ENCODE measurements around the gene UIMC1.

The UIMC1 gene

GRCh38 chr5:176889321-176890280, 117.0 kb downstream of the UIMC1 start:
- Histone ChIP-seq H3K4me1 (no peaks in the 10 kb centered on the region), H3K9ac (no peak overlapping the region), H3K27me3 (peaks cover 4% of the 10 kb centered on the region; the same call in 1 of the 2 replicates), H3K9me3 (no peaks in the 10 kb centered on the region), H4K20me1 (peaks cover 5% of the 10 kb centered on the region; the same call in 1 of the 2 replicates), H3K4me2 (no peak overlapping the region), H3K36me3 (no peaks in the 10 kb centered on the region), H3K4me3 (no peak overlapping the region), H3K27ac (no peak overlapping the region)
- TF ChIP-seq Cebpa-rat (IDR thresholded peaks at IDR 0.05): no peak

- peaks cover 10% of the 10 kb centered on the region; the same call in 1 of the 2 replicates for H4K20me1 ChIP-seq
- no peak overlapping the region for H3K27ac ChIP-seq
- TF ChIP-seq Cebpa-rat (IDR thresholded peaks at IDR 0.05): no peak
- no peaks in the 10 kb centered on the region for H3K4me1 ChIP-seq
- H3K27me3 ChIP-seq: peaks cover 4% of the 10 kb centered on the region; the same call in 1 of the 2 replicates
- no peaks in the 10 kb centered on the region for H3K36me3 ChIP-seq
- no peak overlapping the region for H3K4me3 ChIP-seq
- no peak overlapping the region for H3K4me2 ChIP-seq
- H3K9me3 ChIP-seq: no peaks in the 10 kb centered on the region
- no peak overlapping the region for H3K9ac ChIP-seq
Observed at GRCh38 chr5:176888865-176889165, 117.8 kb downstream of the UIMC1 start.

GRCh38 chr5:176888016-176888864, 118.3 kb downstream of the UIMC1 start:
- no peak for TF ChIP-seq Cebpa-rat (IDR thresholded peaks at IDR 0.05)
- Histone ChIP-seq H3K4me1 (no peaks in the 10 kb centered on the region), H3K4me2 (no peak overlapping the region), H3K4me3 (no peak overlapping the region), H3K9ac (no peak overlapping the region), H3K27ac (no peak overlapping the region), H3K36me3 (no peaks in the 10 kb centered on the region), H4K20me1 (peaks cover 15% of the 10 kb centered on the region; the same call in 1 of the 2 replicates), H3K9me3 (no peaks in the 10 kb centered on the region), H3K27me3 (peaks cover 4% of the 10 kb centered on the region; the same call in 1 of the 2 replicates)

- no peak for TF ChIP-seq Cebpa-rat (IDR thresholded peaks at IDR 0.05)
- Histone ChIP-seq H3K4me2 (no peak overlapping the region), H3K9ac (no peak overlapping the region), H4K20me1 (peaks cover 18% of the 10 kb centered on the region; the same call in 1 of the 2 replicates), H3K27me3 (peaks cover 8% of the 10 kb centered on the region), H3K9me3 (no peaks in the 10 kb centered on the region), H3K36me3 (no peaks in the 10 kb centered on the region), H3K27ac (no peak overlapping the region), H3K4me3 (no peak overlapping the region), H3K4me1 (no peaks in the 10 kb centered on the region)
Observed at GRCh38 chr5:176887252-176887849, 119.2 kb downstream of the UIMC1 start.

GRCh38 chr5:176886336-176887251, 120.0 kb downstream of the UIMC1 start:
- TF ChIP-seq Cebpa-rat (IDR thresholded peaks at IDR 0.05): no peak
- H3K27ac ChIP-seq: no peak overlapping the region
- no peaks in the 10 kb centered on the region for H3K9me3 ChIP-seq
- H3K36me3 ChIP-seq: no peaks in the 10 kb centered on the region
- no peak overlapping the region for H3K4me3 ChIP-seq
- no peak overlapping the region for H3K4me2 ChIP-seq
- H3K27me3 ChIP-seq: peaks cover 10% of the 10 kb centered on the region; the same call in 1 of the 2 replicates
- peaks cover 25% of the 10 kb centered on the region; the same call in 1 of the 2 replicates for H4K20me1 ChIP-seq
- no peaks in the 10 kb centered on the region for H3K4me1 ChIP-seq
- no peak overlapping the region for H3K9ac ChIP-seq

- Histone ChIP-seq H3K27ac (no peak overlapping the region), H3K4me3 (no peak overlapping the region), H3K4me1 (no peaks in the 10 kb centered on the region), H3K9ac (no peak overlapping the region), H3K27me3 (peaks cover 10% of the 10 kb centered on the region; the same call in 1 of the 2 replicates), H3K4me2 (no peak overlapping the region), H4K20me1 (peaks cover 33% of the 10 kb centered on the region; the same call in 1 of the 2 replicates), H3K36me3 (no peaks in the 10 kb centered on the region), H3K9me3 (no peaks in the 10 kb centered on the region)
- no peak for TF ChIP-seq Cebpa-rat (IDR thresholded peaks at IDR 0.05)
Observed at GRCh38 chr5:176884571-176884890, 122.0 kb downstream of the UIMC1 start.

- no peak overlapping the region for H3K4me3 ChIP-seq
- H4K20me1 ChIP-seq: peaks cover 39% of the 10 kb centered on the region; the same call in 1 of the 2 replicates
- no peaks in the 10 kb centered on the region for H3K9me3 ChIP-seq
- TF ChIP-seq Cebpa-rat (IDR thresholded peaks at IDR 0.05): no peak
- H3K36me3 ChIP-seq: no peaks in the 10 kb centered on the region
- no peak overlapping the region for H3K9ac ChIP-seq
- H3K27me3 ChIP-seq: peaks cover 14% of the 10 kb centered on the region; the same call in 1 of the 2 replicates
- H3K4me2 ChIP-seq: no peak overlapping the region
- H3K4me1 ChIP-seq: no peaks in the 10 kb centered on the region
- H3K27ac ChIP-seq: no peak overlapping the region
Observed at GRCh38 chr5:176883700-176884570, 122.6 kb downstream of the UIMC1 start.

- no peak for TF ChIP-seq Cebpa-rat (IDR thresholded peaks at IDR 0.05)
- Histone ChIP-seq H3K9ac (no peak overlapping the region), H3K9me3 (no peaks in the 10 kb centered on the region), H3K36me3 (no peaks in the 10 kb centered on the region), H3K4me2 (no peak overlapping the region), H3K27ac (no peak overlapping the region), H4K20me1 (peaks cover 51% of the 10 kb centered on the region; the same call in 1 of the 2 replicates), H3K4me1 (no peaks in the 10 kb centered on the region), H3K4me3 (no peak overlapping the region), H3K27me3 (peaks cover 28% of the 10 kb centered on the region)
Observed at GRCh38 chr5:176882567-176882903, 124.0 kb downstream of the UIMC1 start.

Measured in BLaER1 (cell line).